GM18507 (cell line): ENCODE results near the gene XPNPEP1.
A peak's percentile ranks its signal among the peaks of the same experiment; 100 is the strongest.

Experiments used
- DNase-seq: peaks from one replicate; pipeline ENCODE4 v3.0.0; 2011; ENCODE audit warnings: low read depth; ENCODE audit not compliant: insufficient read length; ENCODE audit errors: extremely low spot score
- FAIRE-seq: peaks from 2 replicates; lab custom pipeline; 2011; peaks lifted over from hg19 to GRCh38; lab: Jason Lieb, UNC

The XPNPEP1 gene

GRCh38 chr10:109898666-109899355, 24.5 kb downstream of the XPNPEP1 start:
- FAIRE-seq (no peak), DNase-seq (no peak)

GRCh38 chr10:109898007-109898406, 25.3 kb downstream of the XPNPEP1 start:
- no peak for FAIRE-seq
- no peak for DNase-seq

GRCh38 chr10:109895848-109896247, 27.5 kb downstream of the XPNPEP1 start:
- FAIRE-seq (no peak), DNase-seq (no peak)

GRCh38 chr10:109895095-109895818, 28.1 kb downstream of the XPNPEP1 start:
- FAIRE-seq (no peak), DNase-seq (no peak)

GRCh38 chr10:109894516-109894915, 28.8 kb downstream of the XPNPEP1 start:
- DNase-seq, result no peak
- FAIRE-seq, result no peak

GRCh38 chr10:109893386-109893785, 29.9 kb downstream of the XPNPEP1 start:
- FAIRE-seq (no peak), DNase-seq (no peak)

GRCh38 chr10:109892931-109893330, 30.4 kb downstream of the XPNPEP1 start:
- DNase-seq, result no peak
- no peak for FAIRE-seq

GRCh38 chr10:109892117-109892516, 31.2 kb downstream of the XPNPEP1 start:
- DNase-seq, result no peak
- no peak for FAIRE-seq

- FAIRE-seq, result no peak
- DNase-seq, result no peak
Observed at GRCh38 chr10:109891105-109891504, 32.2 kb downstream of the XPNPEP1 start.

GRCh38 chr10:109889867-109890266, 33.4 kb downstream of the XPNPEP1 start:
- FAIRE-seq, result no peak
- no peak for DNase-seq

- DNase-seq (no peak), FAIRE-seq (no peak)
Observed at GRCh38 chr10:109887776-109888175, 35.5 kb downstream of the XPNPEP1 start.

- FAIRE-seq, result no peak
- DNase-seq, result no peak
Observed at GRCh38 chr10:109887243-109887642, 36.1 kb downstream of the XPNPEP1 start.

- no peak for FAIRE-seq
- DNase-seq, result no peak
Observed at GRCh38 chr10:109886781-109887140, 36.5 kb downstream of the XPNPEP1 start.

GRCh38 chr10:109886037-109886780, 37.1 kb downstream of the XPNPEP1 start:
- DNase-seq, result no peak
- no peak for FAIRE-seq

- peak; percentile 88 for FAIRE-seq
- peak; percentile 61 for DNase-seq
Observed at GRCh38 chr10:109883859-109884771, 39.2 kb downstream of the XPNPEP1 start.

GRCh38 chr10:109882251-109883057, 40.9 kb downstream of the XPNPEP1 start:
- no peak for DNase-seq
- no peak for FAIRE-seq

GRCh38 chr10:109881769-109882057, 41.6 kb downstream of the XPNPEP1 start:
- no peak for FAIRE-seq
- DNase-seq, result no peak

GRCh38 chr10:109880886-109881768, 42.2 kb downstream of the XPNPEP1 start:
- peak; percentile 9 for FAIRE-seq

More at GRCh38 chr10:109880886-109881768, 42.2 kb downstream of the XPNPEP1 start:
- no peak for DNase-seq
